A549 (cell line): Measurements from ENCODE around the gene EXOC7.

Experiments used
- CTCF ChIP-seq: fragments of >200 bp; sonication (Bioruptor Twin); formaldehyde crosslinking; IDR thresholded peaks from 3 replicates; pipeline ENCODE4 v1.5.1; 2016
- EP300 ChIP-seq, 2 experiments: fragments of >200 bp; sonication (Bioruptor Twin); formaldehyde crosslinking; IDR thresholded peaks; 2 replicates in 1 of 2; 3 replicates in 1 of 2; pipeline ENCODE4 v1.6.1; 2016 to 2017
- HDAC2 ChIP-seq: fragments of 200-600 bp; sonication (generic); IDR thresholded peaks from 2 replicates; pipeline ENCODE4 v1.6.1; 2016
- HOXB5 ChIP-seq: fragments of 250-450 bp; sonication (Bioruptor Pico); IDR thresholded peaks from 2 replicates; pipeline ENCODE4 v1.5.0; 2020; ENCODE audit warnings: mild to moderate bottlenecking, moderate library complexity
- POLR2A ChIP-seq: IDR thresholded peaks from 2 replicates; pipeline ENCODE4 v1.6.1; 2012; ENCODE audit warnings: mild to moderate bottlenecking, low read length

- TF ChIP-seq HOXB5 (CRISPR knock-in tag) (no peak), HDAC2 (no peak), POLR2A (no peak), CTCF (no peak), EP300 (IDR thresholded peaks at IDR 0.05) (no peak)
Measured at GRCh38 chr17:76097716-76098295, 5.8 kb downstream of the EXOC7 start.
